CD14-positive monocyte (primary cell): ENCODE measurements around the gene POU6F2. TPM values are rescaled to one million over a fixed set of nuclear protein-coding genes. Genes with fewer than 3 reads are reported as not detected.

Source experiments
- DNase-seq, 3 donors: peaks; one replicate each; pipeline ENCODE4 v3.0.0-alpha.2; 2011 to 2022
- H2AFZ ChIP-seq: 2 replicates; pipeline ENCODE4 v1.6.0; 2012; ENCODE audit warnings: mild to moderate bottlenecking, low read depth, low read length, inconsistent platforms; ENCODE audit not compliant: insufficient read depth, poor library complexity, severe bottlenecking
- H3K27ac ChIP-seq, 2 donors: 1 replicate in 1 of 2; 2 replicates in 1 of 2; pipeline ENCODE4 v1.5.1; 2012 to 2013; ENCODE audit warnings: low read length in 2 of 2, control low read depth in 1 of 2, inconsistent platforms in 1 of 2, low read depth in 1 of 2, mild to moderate bottlenecking in 1 of 2
- H3K27me3 ChIP-seq, 2 donors: one replicate each; pipeline versions ENCODE4 v1.6.0 to v1.6.1; 2011 to 2013; ENCODE audit warnings: low read length in 2 of 2; ENCODE audit not compliant: control insufficient read depth in 2 of 2, insufficient read depth in 2 of 2
- H3K36me3 ChIP-seq, 2 donors: replicated peaks in 1 of 2; 1 replicate in 1 of 2; 2 replicates in 1 of 2; pipeline versions ENCODE4 v1.5.1 to v1.6.1; 2012 to 2013; ENCODE audit warnings: low read length in 2 of 2, control low read depth in 1 of 2, inconsistent platforms in 1 of 2, mild to moderate bottlenecking in 1 of 2; ENCODE audit not compliant: insufficient read depth in 2 of 2, control insufficient read depth in 1 of 2
- H3K4me1 ChIP-seq, 2 donors: 1 replicate in 1 of 2; 2 replicates in 1 of 2; pipeline versions ENCODE4 v1.5.1 to v1.6.1; 2012 to 2013; ENCODE audit warnings: low read length in 2 of 2, control low read depth in 1 of 2, inconsistent platforms in 1 of 2, mild to moderate bottlenecking in 1 of 2, moderate library complexity in 1 of 2; ENCODE audit not compliant: insufficient read depth in 2 of 2, control insufficient read depth in 1 of 2
- H3K4me2 ChIP-seq: replicated peaks from 2 replicates; pipeline ENCODE3; 2012; ENCODE audit warnings: low read length, moderate library complexity, mild to moderate bottlenecking; ENCODE audit not compliant: poor library complexity, severe bottlenecking; ENCODE audit errors: extremely low read depth
- H3K4me3 ChIP-seq, 3 experiments: fragments of 200-600 bp in 1 of 3; sonication (generic) in 1 of 3; replicated peaks in 1 of 3; 1 replicate in 2 of 3; 2 replicates in 1 of 3; pipeline ENCODE4 v1.5.1; 2011 to 2013; ENCODE audit warnings: low read length in 3 of 3, mild to moderate bottlenecking in 3 of 3, control low read depth in 2 of 3, low read depth in 2 of 3, inconsistent platforms in 1 of 3, moderate library complexity in 1 of 3
- H3K79me2 ChIP-seq: 2 replicates; pipeline ENCODE4 v1.6.0; 2012; ENCODE audit warnings: mild to moderate bottlenecking, control low read depth, inconsistent platforms, low read length, moderate library complexity; ENCODE audit not compliant: insufficient read depth
- H3K9ac ChIP-seq: 2 replicates; pipeline ENCODE4 v1.6.0; 2017; ENCODE audit warnings: low read length, mild to moderate bottlenecking; ENCODE audit not compliant: insufficient read depth, poor library complexity, severe bottlenecking
- H3K9me3 ChIP-seq, 2 donors: replicated peaks in 1 of 2; 1 replicate in 1 of 2; 2 replicates in 1 of 2; pipeline versions ENCODE4 v1.5.1 to v1.6.1; 2012 to 2013; ENCODE audit warnings: low read length in 2 of 2, control low read depth in 1 of 2; ENCODE audit not compliant: control insufficient read depth in 1 of 2, insufficient read depth in 1 of 2
- H4K20me1 ChIP-seq: 2 replicates; pipeline ENCODE4 v1.6.0; 2012; ENCODE audit warnings: mild to moderate bottlenecking, low read length, control low read depth, moderate library complexity; ENCODE audit not compliant: insufficient read depth
- H3K27ac Mint-ChIP-seq, 7 donors: one replicate each; pipeline ENCODE4 v1.8.0; 2020; ENCODE audit warnings: mild to moderate bottlenecking in 7 of 7, mixed read lengths in 7 of 7, moderate library complexity in 6 of 7, inconsistent platforms in 2 of 7
- H3K27me3 Mint-ChIP-seq, 3 donors: one replicate each; pipeline ENCODE4 v1.8.0; 2021 to 2022; ENCODE audit warnings: low read depth in 3 of 3, mild to moderate bottlenecking in 3 of 3, mixed read lengths in 3 of 3, moderate library complexity in 3 of 3, inconsistent platforms in 1 of 3
- H3K36me3 Mint-ChIP-seq, 2 donors: one replicate each; pipeline ENCODE4 v1.8.0; 2020; ENCODE audit warnings: mixed read lengths in 2 of 2, inconsistent platforms in 1 of 2, mild to moderate bottlenecking in 1 of 2
- H3K4me1 Mint-ChIP-seq: one replicate; pipeline ENCODE4 v1.8.0; 2020; ENCODE audit warnings: mild to moderate bottlenecking, mixed read lengths
- H3K4me3 Mint-ChIP-seq, 2 donors: one replicate each; pipeline ENCODE4 v1.8.0; 2020; ENCODE audit warnings: mild to moderate bottlenecking in 2 of 2, mixed read lengths in 2 of 2, moderate library complexity in 1 of 2
- H3K9me3 Mint-ChIP-seq, 7 donors: one replicate each; pipeline ENCODE4 v1.8.0; 2020 to 2022; ENCODE audit warnings: mixed read lengths in 7 of 7, mild to moderate bottlenecking in 6 of 7, moderate library complexity in 6 of 7, inconsistent platforms in 2 of 7
- CTCF ChIP-seq: fragments of 200-600 bp; IDR thresholded peaks from one replicate; pipeline ENCODE4 v1.8.0; 2022; ENCODE audit warnings: antibody characterized with exemption, mild to moderate bottlenecking
- WGBS: methylation state at CpG from one replicate; pipeline ENCODE4 v1.1.5; 2013; ENCODE audit warnings: missing lambda C conversion rate; ENCODE audit not compliant: insufficient coverage; 5-methylcytosine and 5-hydroxymethylcytosine counted together
- intact Hi-C, 2 donors: fragments of 100-400 bp; cut with micrococcal nuclease; formaldehyde crosslinking; loops; one replicate each; pipeline versions ENCODE4 v1.15.0 to v1.15.1; 2023
- polyA plus RNA-seq, 3 donors: library from polyadenylated mRNA; depleted of rRNA in 1 of 3; unstranded in 2 of 3; stranded (reverse) in 1 of 3; fragments of 300-500 nt in 2 of 3; fragments of >200 nt in 1 of 3; fragmentation: Illumina TruSeq in 2 of 3; gene quantifications; 1 replicate in 2 of 3; 2 replicates in 1 of 3; pipeline ENCODE4 v1.2.3, GENCODE V29; 2012 to 2021

POU6F2 gene
- polyA plus RNA-seq, 3 donors: not detected

- H3K27ac ChIP-seq: no peak overlapping the region
- H4K20me1 ChIP-seq: no peaks in the 10 kb centered on the region
- Mint-ChIP-seq H3K27ac (no peak overlapping the region), H3K36me3 (no peaks in the 10 kb centered on the region), H3K4me1 (no peaks in the 10 kb centered on the region), H3K27me3 (peaks cover 0 to 4% (median 0%) of the 10 kb centered on the region in 3 donors), H3K4me3 (no peak overlapping the region), H3K9me3 (peaks cover 0 to 2% (median 0%) of the 10 kb centered on the region in 7 donors)
- TF ChIP-seq CTCF: no peak
- H2AFZ ChIP-seq: no peak overlapping the region
- H3K79me2 ChIP-seq: no peaks in the 10 kb centered on the region
- no peak overlapping the region for H3K4me3 ChIP-seq
- WGBS: no CpG with 5 or more reads among the region's 1 CpG
- intact Hi-C loops: no loop called here
- H3K4me1 ChIP-seq: no peaks in the 10 kb centered on the region
- no peak overlapping the region for H3K4me2 ChIP-seq
- no peaks in the 10 kb centered on the region for H3K36me3 ChIP-seq
- H3K9ac ChIP-seq: no peak overlapping the region
- no peaks in the 10 kb centered on the region for H3K9me3 ChIP-seq
- H3K27me3 ChIP-seq: no peaks in the 10 kb centered on the region
- no peak for DNase-seq
These were observed 67.5 kb downstream of the POU6F2 start for GRCh38 chr7:39045231-39045630.

- Histone ChIP-seq H3K36me3 (no peaks in the 10 kb centered on the region), H3K4me1 (no peaks in the 10 kb centered on the region), H3K9me3 (no peaks in the 10 kb centered on the region), H3K4me2 (no peak overlapping the region), H3K27me3 (no peaks in the 10 kb centered on the region), H4K20me1 (no peaks in the 10 kb centered on the region), H3K27ac (no peak overlapping the region), H3K9ac (no peak overlapping the region), H2AFZ (no peak overlapping the region), H3K79me2 (no peaks in the 10 kb centered on the region), H3K4me3 (no peak overlapping the region)
- WGBS: no CpG with 5 or more reads among the region's 1 CpG
- no peak for DNase-seq
- Mint-ChIP-seq H3K36me3 (no peaks in the 10 kb centered on the region), H3K27me3 (peaks cover 0 to 1% (median 0%) of the 10 kb centered on the region in 3 donors), H3K9me3 (peaks cover 0 to 4% (median 2%) of the 10 kb centered on the region in 7 donors), H3K4me3 (no peak overlapping the region), H3K4me1 (no peaks in the 10 kb centered on the region), H3K27ac (no peak overlapping the region)
- TF ChIP-seq CTCF: no peak
- intact Hi-C loops: no loop called here
These were observed 73.6 kb downstream of the POU6F2 start for GRCh38 chr7:39051279-39051678.
